ENCODE results near the gene JAZF1.

The JAZF1 gene

GRCh38 chr7:27999829-28000228 is 180.8 kb downstream of the JAZF1 start:
- no peak for DNase-seq

GRCh38 chr7:27998382-27998781 is 182.2 kb downstream of the JAZF1 start:
- DNase-seq: no peak

- DNase-seq: no peak
Observed at GRCh38 chr7:27997188-27997707, 183.3 kb downstream of the JAZF1 start.

- DNase-seq: no peak
Observed at GRCh38 chr7:27996141-27996540, 184.5 kb downstream of the JAZF1 start.

DNA sequence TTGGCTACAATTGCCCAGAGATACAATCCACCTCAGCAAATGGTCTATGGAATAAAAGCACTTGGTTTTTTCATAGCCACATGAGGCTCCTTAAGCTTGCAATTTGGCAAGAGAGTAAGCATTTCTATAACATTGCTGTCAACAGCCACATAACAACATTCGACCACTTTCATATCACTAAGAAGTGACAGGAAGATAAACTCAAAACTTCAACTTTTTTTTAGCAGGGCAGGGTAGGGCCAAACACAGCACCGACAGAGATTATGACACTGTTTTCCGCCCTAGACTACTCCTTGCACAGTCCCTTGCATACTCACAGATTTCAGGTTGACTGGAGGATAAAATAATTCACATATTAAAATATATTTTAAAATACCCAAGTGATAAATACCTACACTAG is 185.4 kb downstream of the JAZF1 start:
- DNase-seq: no peak

DNA sequence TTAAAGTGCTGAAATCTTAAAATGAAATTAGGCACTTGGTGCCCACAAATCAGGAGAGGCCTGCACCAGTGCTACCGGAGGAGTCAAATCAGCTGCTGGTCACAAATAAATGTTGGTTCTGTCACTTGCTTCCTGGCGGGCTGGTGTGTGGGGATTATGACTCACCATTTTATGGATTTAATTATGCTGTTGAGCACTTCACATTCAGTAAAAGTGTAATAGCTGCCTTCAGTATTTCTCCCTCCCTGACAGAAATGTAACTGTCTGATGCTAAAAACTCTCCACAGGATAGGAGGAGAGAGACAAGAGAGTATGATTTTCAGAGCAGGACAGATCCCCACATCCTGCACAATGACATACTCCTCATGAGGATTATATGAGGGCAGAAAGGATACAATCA is 186.0 kb downstream of the JAZF1 start:
- no peak for DNase-seq

GRCh38 chr7:27992755-27993493 is 187.7 kb downstream of the JAZF1 start:
- DNase-seq: no peak

DNA sequence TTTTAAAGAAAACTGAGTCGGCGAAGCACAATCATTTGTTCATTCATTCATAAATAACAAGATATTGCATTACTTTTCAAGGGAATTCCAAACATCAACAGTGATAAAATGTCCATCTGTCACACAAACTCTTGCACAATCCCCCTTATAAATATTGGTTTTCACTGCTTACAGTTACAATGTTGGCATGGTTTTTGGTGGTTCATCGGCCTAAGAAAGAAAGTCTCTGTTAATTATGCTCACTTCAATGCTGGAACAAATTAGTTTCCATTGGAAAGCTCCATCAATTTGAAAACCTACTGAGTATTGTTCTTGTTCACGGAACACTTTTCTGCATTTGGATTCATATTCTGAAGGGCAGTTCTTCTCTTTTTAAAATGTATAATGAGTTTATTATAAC is 188.5 kb downstream of the JAZF1 start:
- no peak for DNase-seq

DNA sequence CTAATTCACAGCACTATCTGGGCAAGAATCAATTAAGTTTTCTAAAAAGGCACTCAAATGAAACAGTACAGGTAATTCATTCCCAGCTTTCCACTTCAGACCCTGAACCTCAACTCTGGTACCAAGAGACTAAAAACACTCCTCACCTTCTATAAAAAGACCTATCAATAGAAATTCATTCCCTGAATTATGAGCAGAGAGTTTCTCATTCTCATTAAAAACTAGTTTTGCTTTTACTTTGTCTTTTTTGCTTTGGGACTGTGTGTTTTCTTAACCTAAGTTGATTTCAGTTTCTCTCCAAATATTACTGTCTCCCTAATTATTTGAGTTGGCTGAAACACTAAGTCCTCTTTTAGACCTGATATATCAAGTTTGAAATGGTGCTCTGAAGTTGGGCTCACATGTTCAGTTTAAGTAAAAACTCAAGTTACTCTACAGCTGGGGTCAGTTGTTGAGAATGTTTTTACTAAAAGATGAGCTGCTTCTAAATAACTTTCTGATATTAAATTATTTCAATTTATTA is 189.5 kb downstream of the JAZF1 start:
- DNase-seq: no peak

DNA sequence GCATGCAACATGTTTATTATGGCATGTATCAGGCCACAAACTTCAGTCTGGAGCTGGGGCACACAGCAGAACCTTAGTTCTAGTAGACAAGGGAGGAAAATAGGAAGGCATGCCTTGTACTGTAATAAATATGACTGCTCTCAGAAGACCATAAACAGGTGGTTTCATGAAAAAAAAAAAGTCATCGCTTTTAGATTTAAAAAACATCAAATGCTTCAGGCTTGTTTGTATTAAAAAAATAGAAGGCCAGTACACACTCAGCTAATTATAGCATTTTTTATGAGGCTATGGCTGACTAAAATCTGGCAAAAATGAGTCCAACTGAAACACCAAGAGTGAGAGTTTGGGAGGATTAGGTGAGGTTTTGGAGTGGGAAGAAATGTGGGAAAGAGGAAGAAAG is 204.1 kb downstream of the JAZF1 start:
- DNase-seq: no peak

- no peak for DNase-seq
Observed at GRCh38 chr7:27973625-27974024, 207.0 kb downstream of the JAZF1 start.

DNA sequence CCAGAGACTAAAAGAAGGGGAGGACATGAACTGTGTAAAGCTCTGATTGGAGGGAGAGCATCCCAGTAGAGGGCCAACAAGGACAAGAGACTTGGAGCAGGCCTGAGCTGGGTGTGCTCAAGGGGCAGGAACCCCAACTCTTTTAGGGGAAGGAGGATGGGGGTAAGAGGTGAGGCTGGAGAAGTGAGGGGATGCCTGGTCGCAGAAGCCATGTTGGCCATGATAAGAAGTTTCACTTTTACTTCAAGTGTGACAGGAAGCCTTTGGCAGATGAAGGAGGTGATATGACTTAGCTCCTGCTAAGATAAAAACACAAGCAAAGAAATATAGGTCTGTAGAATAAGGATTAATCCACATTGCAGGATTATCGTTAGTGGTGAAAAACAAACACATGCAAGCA is 208.3 kb downstream of the JAZF1 start:
- DNase-seq: no peak

DNA sequence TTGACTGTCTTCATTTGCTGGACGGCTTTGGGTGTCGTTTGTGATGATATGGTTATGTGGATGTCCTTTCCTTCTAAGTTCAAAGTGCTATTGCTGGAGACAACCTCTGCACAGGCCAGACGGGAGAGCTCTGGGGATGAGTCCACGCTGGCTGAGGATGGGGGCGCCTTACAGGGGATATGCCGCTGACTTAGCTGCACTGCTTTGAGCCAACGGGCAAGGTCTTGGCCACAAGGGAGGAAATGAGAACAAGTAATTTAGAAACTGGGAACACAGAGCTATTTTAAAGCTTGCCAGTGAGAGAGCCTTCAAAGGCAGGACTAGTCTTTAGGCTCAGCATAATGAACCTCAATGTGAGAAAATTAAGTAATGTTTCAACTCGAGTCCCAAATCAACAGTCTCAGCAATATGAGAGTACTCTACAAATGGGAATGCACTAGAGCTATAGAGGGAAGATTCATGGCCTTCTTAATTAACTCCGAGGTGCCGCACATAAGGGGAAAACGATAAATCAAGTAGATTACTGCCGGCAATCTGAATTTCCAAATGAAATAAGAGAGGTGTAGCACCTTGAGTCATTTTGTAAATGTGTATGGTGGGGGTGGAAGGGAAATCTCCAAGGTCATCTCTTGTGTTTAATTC is 209.3 kb downstream of the JAZF1 start:
- DNase-seq: no peak

GRCh38 chr7:27970350-27970749 is 210.2 kb downstream of the JAZF1 start:
- no peak for DNase-seq

GRCh38 chr7:27969346-27969745 is 211.2 kb downstream of the JAZF1 start:
- no peak for DNase-seq

DNA sequence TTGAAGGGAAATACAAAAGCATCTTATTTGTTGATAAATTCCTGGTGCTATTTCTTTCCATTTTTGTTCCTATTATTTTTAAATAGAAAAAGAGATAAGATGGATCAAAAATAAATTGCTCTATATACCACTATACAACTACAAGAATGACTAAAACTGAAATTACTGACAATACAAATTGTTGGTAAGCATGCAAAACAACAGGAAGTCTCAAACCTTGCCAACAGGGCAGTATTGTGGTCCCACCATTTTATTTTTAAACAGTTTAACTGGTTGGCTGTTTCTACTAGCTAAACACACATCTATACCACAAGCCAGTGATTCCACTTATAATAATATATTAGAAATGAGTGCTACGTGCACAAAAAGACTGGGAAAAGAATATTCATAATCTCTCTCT is 213.0 kb downstream of the JAZF1 start:
- no peak for DNase-seq

DNA sequence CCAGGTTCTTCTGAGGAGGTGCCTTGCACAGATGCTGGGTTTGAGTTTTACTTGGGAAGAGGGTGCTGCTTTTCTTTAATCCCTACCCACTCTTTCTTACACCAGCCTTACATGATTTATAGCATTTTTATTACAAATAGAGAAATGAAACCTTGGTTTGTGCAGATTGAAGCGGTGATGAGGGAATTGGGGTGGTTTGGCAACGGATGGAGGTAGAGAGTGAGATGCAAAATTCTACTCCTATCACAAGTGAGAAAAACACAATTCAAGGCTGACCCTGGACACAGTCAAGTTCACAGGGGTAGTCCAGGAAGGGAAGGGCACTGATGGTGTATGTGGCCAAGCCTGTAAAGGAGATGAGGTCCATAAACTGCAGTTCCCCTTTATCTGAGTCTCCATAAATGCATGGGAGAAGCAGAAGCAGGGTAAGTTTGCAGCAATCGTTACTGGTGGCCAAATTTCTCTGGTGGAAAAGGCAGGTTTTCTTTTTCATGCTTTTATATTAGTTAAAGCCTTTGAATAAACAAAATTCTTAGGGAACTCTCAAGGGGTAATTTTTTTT is 214.3 kb downstream of the JAZF1 start:
- DNase-seq: no peak

DNA sequence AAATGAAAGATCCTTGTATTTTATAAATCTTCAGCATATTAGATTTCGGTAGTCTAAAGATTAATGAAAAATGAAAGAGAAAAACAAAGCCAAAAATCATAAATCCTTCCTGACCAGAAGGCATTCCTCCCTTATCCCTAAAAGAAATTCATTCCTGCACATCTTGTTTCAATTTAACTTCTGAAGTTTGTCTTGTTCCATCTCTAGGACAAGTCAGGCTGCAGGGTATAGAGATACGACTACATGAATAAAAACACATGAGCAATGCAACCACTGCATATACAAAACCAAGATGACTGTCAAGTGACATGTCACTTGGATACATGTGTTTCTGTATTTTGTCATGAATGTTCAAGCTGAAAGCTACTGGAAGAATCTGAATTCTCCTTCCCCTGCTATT is 214.9 kb downstream of the JAZF1 start:
- no peak for DNase-seq

DNA sequence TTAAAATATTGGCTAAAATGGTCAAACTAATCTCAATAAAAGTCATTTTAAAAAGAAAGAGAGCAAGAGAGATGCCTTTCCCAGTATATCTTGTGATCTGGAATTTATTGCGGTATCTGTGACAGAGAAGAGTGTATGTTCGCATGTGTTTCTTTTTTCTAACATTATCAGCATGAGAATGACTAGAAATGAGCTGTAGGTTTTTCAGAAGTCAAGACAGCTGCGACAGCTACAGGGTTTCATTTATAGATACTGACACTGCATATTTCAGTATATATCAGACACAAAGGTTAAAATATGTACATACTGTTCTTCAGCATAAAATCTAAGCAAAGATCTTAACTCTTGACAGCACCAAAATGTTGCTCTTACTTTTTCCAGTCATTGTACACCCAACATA is 215.8 kb downstream of the JAZF1 start:
- DNase-seq: no peak

DNA sequence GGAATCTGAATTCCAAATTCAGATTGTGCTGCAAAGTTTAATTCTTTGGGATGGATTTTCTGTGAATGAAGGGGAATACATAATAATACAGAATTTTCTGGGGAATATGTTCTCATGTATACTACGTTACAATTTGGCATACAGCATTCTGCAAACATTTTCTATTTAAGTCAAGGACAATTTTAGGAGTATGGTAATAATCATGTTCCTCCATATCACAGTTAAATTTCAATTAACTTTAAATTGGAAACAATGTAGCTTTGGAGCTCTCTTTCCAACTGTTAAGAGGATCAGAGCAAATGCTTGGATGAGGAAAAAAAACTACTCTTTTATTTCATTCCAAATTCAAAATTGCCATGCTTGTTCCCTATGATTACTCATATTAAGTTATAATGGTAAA is 217.5 kb downstream of the JAZF1 start:
- DNase-seq: no peak

DNA sequence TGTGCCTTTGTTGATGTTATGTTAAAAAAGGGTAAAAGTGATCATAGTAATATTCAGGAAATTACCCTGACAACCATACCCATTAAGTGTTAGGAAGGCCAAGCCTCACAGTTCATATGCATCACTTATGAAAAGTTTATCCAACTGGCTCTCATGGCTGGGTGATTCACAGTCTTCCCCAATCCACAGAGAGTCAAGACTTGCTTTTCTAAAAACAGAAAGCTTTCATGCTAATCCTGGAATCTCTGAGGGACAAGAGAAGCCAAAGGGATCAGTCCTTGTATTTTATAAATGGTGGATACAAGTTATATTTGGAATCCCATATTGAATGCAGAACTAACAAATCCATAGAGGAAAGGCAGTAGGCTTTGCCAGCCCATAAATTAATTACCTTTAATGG is 218.3 kb downstream of the JAZF1 start:
- no peak for DNase-seq

DNA sequence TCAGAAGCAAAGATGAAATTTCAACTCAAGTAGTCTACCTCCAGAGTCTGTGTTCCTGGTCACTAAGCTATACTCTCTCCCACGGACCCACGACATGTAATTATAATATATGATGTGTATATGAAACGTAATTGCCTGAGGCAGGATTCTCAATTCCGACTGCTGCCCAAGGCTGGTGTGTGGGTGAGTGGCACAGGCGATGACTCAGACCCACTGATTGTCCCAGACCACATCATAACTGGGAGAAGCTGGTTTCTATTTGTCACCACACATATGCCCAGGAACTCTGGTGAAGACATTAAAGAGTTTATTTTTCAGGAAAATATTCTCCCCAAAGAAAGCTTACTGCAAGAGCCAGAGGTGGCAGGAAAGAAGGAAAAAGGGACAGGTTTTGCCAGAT is 219.3 kb downstream of the JAZF1 start:
- no peak for DNase-seq

DNA sequence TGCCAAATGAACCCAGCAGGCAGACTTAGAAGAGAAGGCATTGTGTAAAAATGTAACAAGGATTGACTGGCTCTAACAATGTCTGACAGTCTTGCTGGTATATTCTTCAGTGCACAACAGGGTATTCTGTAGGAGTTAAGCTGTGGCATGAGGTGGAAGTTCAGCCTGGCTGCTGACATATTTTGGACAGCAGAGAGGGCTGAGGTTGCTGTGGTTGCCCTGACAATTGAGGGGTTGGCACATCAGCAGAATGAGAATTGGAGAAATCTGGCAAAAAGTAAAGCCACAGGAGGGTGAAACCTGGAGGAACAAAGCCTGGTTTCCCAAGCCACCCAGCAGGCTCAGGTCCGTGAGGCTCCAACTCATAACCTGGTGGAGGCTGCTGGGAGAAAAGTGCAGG is 220.2 kb downstream of the JAZF1 start:
- no peak for DNase-seq

DNA sequence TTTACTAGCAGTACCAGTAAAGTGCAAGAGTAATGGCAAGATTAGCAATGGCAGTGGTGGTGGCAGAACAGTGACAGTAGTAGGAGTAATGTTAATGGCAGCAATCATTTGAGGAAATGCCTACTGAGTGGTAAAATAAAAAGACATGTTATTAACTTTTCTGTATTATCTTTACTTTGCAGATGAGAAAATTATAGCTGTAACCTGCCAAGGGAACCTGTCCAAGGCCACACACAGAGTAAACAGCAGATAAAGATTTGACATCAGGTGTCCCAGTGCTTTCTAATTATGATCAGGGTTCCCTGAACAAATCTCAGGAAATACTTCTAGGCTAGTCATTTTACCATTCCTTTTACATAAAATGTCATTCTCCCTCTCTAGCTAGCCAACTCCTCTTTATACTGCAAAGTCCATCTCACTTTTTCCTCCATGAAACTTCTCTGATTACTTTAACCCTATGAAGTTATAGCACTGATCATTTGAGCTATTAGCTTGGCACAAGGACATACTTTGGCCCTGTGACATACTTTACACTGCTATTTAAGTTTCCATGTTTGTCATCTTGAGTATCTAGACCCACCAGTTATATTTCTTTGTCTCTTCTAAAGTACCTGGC is 221.6 kb downstream of the JAZF1 start:
- DNase-seq: no peak

All from activated CD4-positive, alpha-beta T cell treated with anti-CD3 and anti-CD28 coated beads, Interleukin-2, amount 50 U/mL, for 4 hours (primary cell).